Endothelial cell of umbilical vein (primary cell): ENCODE measurements around the gene RAB8B. TPM values are rescaled to one million over a fixed set of nuclear protein-coding genes. Genes with fewer than 3 reads are reported as not detected.
A peak's percentile ranks its signal among the peaks of the same experiment; 100 is the strongest.

Source experiments
- BruUV-seq: library from RNA; stranded (reverse); fragments of 400-500 nt; replicated peaks from 2 replicates; lab custom pipeline; 2021; lab: Mats Ljungman, UMichigan
- CTCF ChIA-PET: fragments of 300-600, 350-600 bp; sonication (Branson Sonifier 250); formaldehyde crosslinking; loops from one replicate; lab custom pipeline; 2021; ENCODE audit warnings: antibody characterized with exemption, inconsistent platforms; lab: Charles Lee
- POLR2A ChIA-PET: fragments of 300-600, 350-600 bp; sonication (Branson Sonifier 250); formaldehyde crosslinking; loops from one replicate; lab custom pipeline; 2021; ENCODE audit warnings: antibody characterized with exemption, inconsistent platforms; lab: Charles Lee
- DNase-seq: peaks from one replicate; pipeline ENCODE4 v3.0.0-alpha.2; 2011; ENCODE audit warnings: low read depth, low spot score
- FAIRE-seq: peaks from 2 replicates; lab custom pipeline; 2011; peaks lifted over from hg19 to GRCh38; lab: Jason Lieb, UNC
- H2AFZ ChIP-seq: 2 replicates; pipeline ENCODE4 v1.6.0; 2012; ENCODE audit warnings: low read depth, low read length, control low read depth, inconsistent platforms
- H3K27ac ChIP-seq: 2 replicates; pipeline ENCODE4 v1.5.1; 2011; ENCODE audit warnings: low read depth, mild to moderate bottlenecking, control low read depth, low read length, moderate library complexity; ENCODE audit not compliant: insufficient read depth
- H3K27me3 ChIP-seq, 2 experiments: 2 replicates each; pipeline versions ENCODE4 v1.6.0 to v1.6.1; 2011; ENCODE audit warnings: low read length in 2 of 2, mixed read lengths in 1 of 2; ENCODE audit not compliant: control insufficient read depth in 2 of 2, insufficient read depth in 2 of 2
- H3K36me3 ChIP-seq, 2 experiments: 2 replicates in 1 of 2; 3 replicates in 1 of 2; pipeline ENCODE4 v1.5.1; 2011; ENCODE audit warnings: low read length in 2 of 2, mild to moderate bottlenecking in 1 of 2, moderate library complexity in 1 of 2; ENCODE audit not compliant: control insufficient read depth in 2 of 2, insufficient read depth in 2 of 2; ENCODE audit errors: extremely low read depth in 1 of 2
- H3K4me1 ChIP-seq: 3 replicates; pipeline ENCODE4 v1.5.1; 2011; ENCODE audit warnings: mild to moderate bottlenecking, low read length; ENCODE audit not compliant: control insufficient read depth, insufficient read depth; ENCODE audit errors: extremely low read depth
- H3K4me2 ChIP-seq: 2 replicates; pipeline ENCODE4 v1.6.1; 2011; ENCODE audit warnings: low read length, control low read depth, mixed read lengths; ENCODE audit not compliant: insufficient read depth
- H3K4me3 ChIP-seq, 3 experiments: fragments of 200-600 bp in 1 of 3; sonication (generic), shearing (Covaris generic) in 1 of 3; replicated peaks in 1 of 3; 2 replicates each; pipeline ENCODE4 v1.5.1; 2011 to 2016; ENCODE audit warnings: control low read depth in 3 of 3, low read length in 3 of 3, mild to moderate bottlenecking in 2 of 3, inconsistent platforms in 1 of 3, low read depth in 1 of 3, moderate library complexity in 1 of 3; ENCODE audit not compliant: insufficient read depth in 1 of 3
- H3K79me2 ChIP-seq: 2 replicates; pipeline ENCODE4 v1.6.0; 2012; ENCODE audit warnings: low read length, inconsistent platforms; ENCODE audit not compliant: control insufficient read depth, insufficient read depth
- H3K9ac ChIP-seq: replicated peaks from 2 replicates; pipeline ENCODE3; 2011; ENCODE audit warnings: low read length, control low read depth; ENCODE audit not compliant: insufficient read depth; ENCODE audit errors: extremely low read depth
- H3K9me1 ChIP-seq: replicated peaks from 3 replicates; pipeline ENCODE4 v1.6.0; 2011; ENCODE audit warnings: mild to moderate bottlenecking, low read length; ENCODE audit not compliant: control insufficient read depth, insufficient read depth; ENCODE audit errors: extremely low read depth
- H3K9me3 ChIP-seq: replicated peaks from 2 replicates; pipeline ENCODE4 v1.5.1; 2012; ENCODE audit warnings: low read length, inconsistent platforms; ENCODE audit not compliant: control insufficient read depth, insufficient read depth
- H4K20me1 ChIP-seq: replicated peaks from 2 replicates; pipeline ENCODE3; 2011; ENCODE audit warnings: mild to moderate bottlenecking, low read length; ENCODE audit not compliant: control insufficient read depth, insufficient read depth; ENCODE audit errors: extremely low read depth
- EZH2 ChIP-seq: IDR thresholded peaks from 2 replicates; pipeline ENCODE4 v1.6.1; 2012; ENCODE audit warnings: borderline replicate concordance, low read depth, mild to moderate bottlenecking, moderate library complexity, low read length, inconsistent platforms; ENCODE audit not compliant: severe bottlenecking
- FOS ChIP-seq: IDR thresholded peaks from 2 replicates; pipeline ENCODE4 v1.6.1; 2011; ENCODE audit warnings: mild to moderate bottlenecking, low read length, moderate library complexity, borderline replicate concordance; ENCODE audit not compliant: insufficient read depth
- GATA2 ChIP-seq: IDR thresholded peaks from 2 replicates; pipeline ENCODE4 v1.7.0; 2011; ENCODE audit warnings: low read depth, mild to moderate bottlenecking, moderate library complexity, mixed read lengths, low read length; ENCODE audit not compliant: insufficient read length, insufficient read depth
- JUN ChIP-seq: IDR thresholded peaks from 2 replicates; pipeline ENCODE4 v1.6.1; 2011; ENCODE audit warnings: borderline replicate concordance, low read depth; ENCODE audit not compliant: insufficient read length, insufficient read depth
- MYC ChIP-seq: IDR thresholded peaks from one replicate; pipeline ENCODE4 v1.6.1; 2011; ENCODE audit warnings: mild to moderate bottlenecking, low read depth, low read length
- POLR2A ChIP-seq: IDR thresholded peaks from 2 replicates; pipeline ENCODE4 v1.6.1; 2012; ENCODE audit warnings: low read depth, mild to moderate bottlenecking, control low read depth, low read length
- POLR2AphosphoS5 ChIP-seq: IDR thresholded peaks from 2 replicates; pipeline ENCODE4 v1.6.1; 2012; ENCODE audit warnings: low read depth, mild to moderate bottlenecking, control low read depth, low read length, moderate library complexity; ENCODE audit not compliant: insufficient read depth
- dilution Hi-C: fragments of 300-500 bp; cut with MboI; formaldehyde crosslinking; loops from one replicate; pipeline ENCODE4 v1.15.0; 2019; ENCODE audit warnings: low sequenced_read_pairs; ENCODE audit not compliant: extremely low pct_ligation_motif_present
- intact Hi-C: fragments of 100-400 bp; cut with micrococcal nuclease; formaldehyde crosslinking; loops from one replicate; pipeline ENCODE4 v1.10.0; 2022
- polyA plus RNA-seq, 4 experiments: library from polyadenylated mRNA; depleted of rRNA in 3 of 4; stranded (reverse) in 3 of 4; unstranded in 1 of 4; fragments of >200 nt; gene quantifications; 2 replicates each; pipeline versions ENCODE4 v1.2.1 to v1.2.3, GENCODE V29; 2011 to 2012; ENCODE audit warnings: missing spikeins in 1 of 4
- total RNA-seq: library from RNA; stranded (reverse); gene quantifications from 2 replicates; pipeline ENCODE4 v1.2.3, GENCODE V29; 2021
- TF ChIP-seq, protein P1 (sequence below), 2 donors: IDR thresholded peaks; 1 replicate in 1 of 2; 2 replicates in 1 of 2; pipeline ENCODE4 v1.5.1; 2011; ENCODE audit warnings: low read length in 2 of 2, mild to moderate bottlenecking in 2 of 2, moderate library complexity in 2 of 2, control low read depth in 1 of 2, inconsistent platforms in 1 of 2, low read depth in 1 of 2; ENCODE audit not compliant: insufficient read depth in 1 of 2; ENCODE audit errors: extremely low read depth in 1 of 2
- TF ChIP-seq, protein P2 (sequence below): IDR thresholded peaks from 2 replicates; pipeline ENCODE4 v1.6.1; 2011; ENCODE audit not compliant: insufficient read depth, insufficient read length

The RAB8B gene
- total and polyA plus RNA-seq, 2 donors (not counting 3 experiments of a cell fraction or from before 2014, with no cell fraction given), result 10.4 to 52.5 TPM

DNA sequence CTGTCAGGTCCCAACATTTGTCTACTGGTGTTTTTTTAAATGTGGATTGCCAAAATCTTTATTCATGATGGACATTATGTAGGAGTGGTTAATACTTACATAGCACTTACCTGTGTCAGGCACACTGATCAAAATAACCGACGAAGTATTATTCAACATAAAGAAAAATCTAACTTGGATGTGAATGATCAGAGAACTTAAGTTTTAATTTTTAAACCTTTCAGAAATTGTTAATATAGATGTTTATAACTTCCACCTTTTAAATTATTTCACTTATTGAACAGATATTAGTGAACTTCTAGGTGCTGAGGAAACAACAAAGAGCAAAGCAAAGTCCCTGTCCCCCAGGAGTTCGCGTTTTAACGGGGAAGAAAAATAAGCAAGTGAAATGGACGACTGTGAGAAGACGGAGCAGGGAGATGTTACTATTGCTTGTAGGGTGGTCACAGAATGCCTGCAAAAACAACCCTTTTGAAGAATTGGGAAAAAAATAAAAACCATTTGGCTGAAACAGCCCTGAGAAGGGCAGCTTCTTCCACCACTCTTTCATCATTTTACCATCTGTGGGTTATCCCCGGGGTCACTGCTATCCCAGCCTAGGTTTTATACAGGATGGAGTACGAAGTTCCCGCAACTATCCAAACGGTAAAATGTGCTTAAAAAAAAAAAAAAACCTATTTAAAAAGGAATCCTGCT lies 87.1 kb downstream of the RAB8B start:
- dilution Hi-C loops, result no loop called here
- Histone ChIP-seq H3K4me3 (peak overlapping the region; percentile 31 to 85 (median 60)), H3K9me1 (no peaks in the 10 kb centered on the region), H3K36me3 (no peaks in the 10 kb centered on the region), H3K79me2 (no peaks in the 10 kb centered on the region), H3K4me1 (peaks cover 9% of the 10 kb centered on the region), H3K27me3 (no peaks in the 10 kb centered on the region), H4K20me1 (no peaks in the 10 kb centered on the region), H3K4me2 (peak overlapping the region; percentile 71), H3K9me3 (no peaks in the 10 kb centered on the region), H3K9ac (peak overlapping the region; percentile 90), H3K27ac (peak overlapping the region; percentile 33), H2AFZ (peak overlapping the region; percentile 89)
- CTCF ChIA-PET, result interaction anchor here (0.7 to 3.8 kb wide), 8 partner anchors 21 to 229 kb away, joined by 3 to 12 read pairs (median 4); partner anchors contain the start of gene RPS27L
- POLR2A ChIA-PET, result interaction anchor here (0.7 to 1.1 kb wide), 4 partner anchors 32 to 165 kb away, joined by 4 to 9 read pairs (median 4); no protein-coding TSS in a partner anchor
- FAIRE-seq, result no peak
- no peak for DNase-seq
- TF ChIP-seq, protein P1, sequence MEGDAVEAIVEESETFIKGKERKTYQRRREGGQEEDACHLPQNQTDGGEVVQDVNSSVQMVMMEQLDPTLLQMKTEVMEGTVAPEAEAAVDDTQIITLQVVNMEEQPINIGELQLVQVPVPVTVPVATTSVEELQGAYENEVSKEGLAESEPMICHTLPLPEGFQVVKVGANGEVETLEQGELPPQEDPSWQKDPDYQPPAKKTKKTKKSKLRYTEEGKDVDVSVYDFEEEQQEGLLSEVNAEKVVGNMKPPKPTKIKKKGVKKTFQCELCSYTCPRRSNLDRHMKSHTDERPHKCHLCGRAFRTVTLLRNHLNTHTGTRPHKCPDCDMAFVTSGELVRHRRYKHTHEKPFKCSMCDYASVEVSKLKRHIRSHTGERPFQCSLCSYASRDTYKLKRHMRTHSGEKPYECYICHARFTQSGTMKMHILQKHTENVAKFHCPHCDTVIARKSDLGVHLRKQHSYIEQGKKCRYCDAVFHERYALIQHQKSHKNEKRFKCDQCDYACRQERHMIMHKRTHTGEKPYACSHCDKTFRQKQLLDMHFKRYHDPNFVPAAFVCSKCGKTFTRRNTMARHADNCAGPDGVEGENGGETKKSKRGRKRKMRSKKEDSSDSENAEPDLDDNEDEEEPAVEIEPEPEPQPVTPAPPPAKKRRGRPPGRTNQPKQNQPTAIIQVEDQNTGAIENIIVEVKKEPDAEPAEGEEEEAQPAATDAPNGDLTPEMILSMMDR (IDR thresholded peaks at IDR 0.05; ENCODE audit: extremely low read depth in 1 of 2, insufficient read depth in 1 of 2, low read depth in 1 of 2, low read length in 2 of 2), result no peak
- no peak for TF ChIP-seq GATA2
- no peak for TF ChIP-seq EZH2
- no peak for TF ChIP-seq FOS
- no peak for TF ChIP-seq POLR2A
- TF ChIP-seq POLR2AphosphoS5, result no peak
- TF ChIP-seq, protein P2, sequence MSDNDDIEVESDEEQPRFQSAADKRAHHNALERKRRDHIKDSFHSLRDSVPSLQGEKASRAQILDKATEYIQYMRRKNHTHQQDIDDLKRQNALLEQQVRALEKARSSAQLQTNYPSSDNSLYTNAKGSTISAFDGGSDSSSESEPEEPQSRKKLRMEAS, result no peak
- TF ChIP-seq MYC, result no peak
- no peak for TF ChIP-seq JUN
- TSS peak; percentile 90 for BruUV-seq
- intact Hi-C loops, result loop anchor here (1.0 to 2.0 kb wide), 4 partner anchors 32 to 154 kb away; partner anchors contain the start of genes RAB8B and RPS27L
